HEK293 (cell line): Measurements from ENCODE around the gene KLRC4.
"Not testable (repeated sequence)": the region's sequence is repeated elsewhere in the genome, so short reads cannot be mapped to it uniquely, and the experiment has no call there.

Source experiments
- ZBTB1 ChIP-seq: fragments of 450-650 bp; formaldehyde crosslinking; IDR thresholded peaks from 2 replicates; pipeline ENCODE4 v1.5.1; 2016; ENCODE audit warnings: missing biosample characterization, missing genetic modification characterization
- ZNF175 ChIP-seq: fragments of 450-650 bp; formaldehyde crosslinking; IDR thresholded peaks from 2 replicates; pipeline ENCODE4 v1.5.1; 2016; ENCODE audit warnings: missing biosample characterization, missing genetic modification characterization
- TF ChIP-seq, protein P1 (sequence below): fragments of 450-650 bp; formaldehyde crosslinking; IDR thresholded peaks from 2 replicates; pipeline ENCODE4 v1.5.1; 2016; ENCODE audit warnings: missing biosample characterization, missing genetic modification characterization
- TF ChIP-seq, protein P2 (sequence below): fragments of 450-650 bp; formaldehyde crosslinking; IDR thresholded peaks from 2 replicates; pipeline ENCODE4 v1.5.1; 2016; ENCODE audit warnings: missing biosample characterization, missing genetic modification characterization

DNA sequence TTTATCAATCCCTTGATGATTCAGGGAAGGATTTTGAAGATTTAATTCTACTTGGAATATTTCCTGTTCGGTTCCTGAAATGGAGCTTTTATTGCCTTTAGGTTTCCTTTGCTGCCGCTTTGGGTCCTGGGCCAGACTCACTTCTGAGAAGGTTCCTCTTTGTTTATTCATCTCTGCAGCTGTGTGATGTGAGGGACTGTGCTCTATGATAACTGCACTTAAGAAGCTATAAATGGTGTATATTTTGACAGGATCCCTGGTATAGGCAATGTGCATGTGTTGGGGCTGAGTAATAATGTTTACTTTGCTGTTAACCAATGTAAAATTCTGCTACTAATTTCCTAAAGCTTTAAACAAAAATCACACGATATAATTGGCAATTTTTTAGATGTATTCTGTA, 26.3 kb upstream of the KLRC4 start, which contains the start of gene KLRC2:
- TF ChIP-seq, protein P1, sequence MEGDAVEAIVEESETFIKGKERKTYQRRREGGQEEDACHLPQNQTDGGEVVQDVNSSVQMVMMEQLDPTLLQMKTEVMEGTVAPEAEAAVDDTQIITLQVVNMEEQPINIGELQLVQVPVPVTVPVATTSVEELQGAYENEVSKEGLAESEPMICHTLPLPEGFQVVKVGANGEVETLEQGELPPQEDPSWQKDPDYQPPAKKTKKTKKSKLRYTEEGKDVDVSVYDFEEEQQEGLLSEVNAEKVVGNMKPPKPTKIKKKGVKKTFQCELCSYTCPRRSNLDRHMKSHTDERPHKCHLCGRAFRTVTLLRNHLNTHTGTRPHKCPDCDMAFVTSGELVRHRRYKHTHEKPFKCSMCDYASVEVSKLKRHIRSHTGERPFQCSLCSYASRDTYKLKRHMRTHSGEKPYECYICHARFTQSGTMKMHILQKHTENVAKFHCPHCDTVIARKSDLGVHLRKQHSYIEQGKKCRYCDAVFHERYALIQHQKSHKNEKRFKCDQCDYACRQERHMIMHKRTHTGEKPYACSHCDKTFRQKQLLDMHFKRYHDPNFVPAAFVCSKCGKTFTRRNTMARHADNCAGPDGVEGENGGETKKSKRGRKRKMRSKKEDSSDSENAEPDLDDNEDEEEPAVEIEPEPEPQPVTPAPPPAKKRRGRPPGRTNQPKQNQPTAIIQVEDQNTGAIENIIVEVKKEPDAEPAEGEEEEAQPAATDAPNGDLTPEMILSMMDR (tag by site-specific recombination): not testable (repeated sequence)
- TF ChIP-seq, protein P2, sequence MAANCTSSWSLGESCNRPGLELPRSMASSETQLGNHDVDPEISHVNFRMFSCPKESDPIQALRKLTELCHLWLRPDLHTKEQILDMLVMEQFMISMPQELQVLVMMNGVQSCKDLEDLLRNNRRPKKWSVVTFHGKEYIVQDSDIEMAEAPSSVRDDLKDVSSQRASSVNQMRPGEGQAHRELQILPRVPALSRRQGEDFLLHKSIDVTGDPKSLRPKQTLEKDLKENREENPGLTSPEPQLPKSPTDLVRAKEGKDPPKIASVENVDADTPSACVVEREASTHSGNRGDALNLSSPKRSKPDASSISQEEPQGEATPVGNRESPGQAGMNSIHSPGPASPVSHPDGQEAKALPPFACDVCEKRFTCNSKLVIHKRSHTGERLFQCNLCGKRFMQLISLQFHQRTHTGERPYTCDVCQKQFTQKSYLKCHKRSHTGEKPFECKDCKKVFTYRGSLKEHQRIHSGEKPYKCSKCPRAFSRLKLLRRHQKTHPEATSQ (tag by site-specific recombination): not testable (repeated sequence)
- TF ChIP-seq ZNF175, ZBTB1 (tag by site-specific recombination): not testable (repeated sequence)
